Neutrophil (primary cell): ENCODE measurements around the gene CPB1.

Source experiments
- H3K27ac ChIP-seq: fragments of 200-600 bp; sonication (generic); 2 replicates; pipeline ENCODE4 v1.5.1; 2016; ENCODE audit warnings: mild to moderate bottlenecking, moderate library complexity
- H3K27me3 ChIP-seq: fragments of 200-600 bp; sonication (generic); 2 replicates; pipeline ENCODE4 v1.6.0; 2016; ENCODE audit warnings: mild to moderate bottlenecking
- H3K36me3 ChIP-seq: fragments of 200-600 bp; sonication (generic); 2 replicates; pipeline ENCODE4 v1.5.1; 2017
- H3K4me1 ChIP-seq, 2 experiments: fragments of 200-600 bp in 1 of 2; sonication (generic) in 1 of 2; 1 replicate in 1 of 2; 2 replicates in 1 of 2; pipeline versions ENCODE4 v1.5.1 to v1.6.1; 2013 to 2016; ENCODE audit warnings: low read depth in 1 of 2, low read length in 1 of 2, mild to moderate bottlenecking in 1 of 2, moderate library complexity in 1 of 2; ENCODE audit not compliant: control insufficient read depth in 1 of 2, insufficient read depth in 1 of 2
- H3K4me3 ChIP-seq, 2 experiments: fragments of 200-600 bp in 1 of 2; sonication (generic) in 1 of 2; 1 replicate in 1 of 2; 2 replicates in 1 of 2; pipeline ENCODE4 v1.5.1; 2013 to 2016; ENCODE audit warnings: low read depth in 1 of 2, low read length in 1 of 2, mild to moderate bottlenecking in 1 of 2, moderate library complexity in 1 of 2
- H3K9me3 ChIP-seq: fragments of 200-600 bp; sonication (generic); 2 replicates; pipeline ENCODE4 v1.5.1; 2016
- TF ChIP-seq, protein P1 (sequence below): fragments of 200-600 bp; sonication (generic); IDR thresholded peaks from 2 replicates; pipeline ENCODE4 v1.5.1; 2016; ENCODE audit warnings: antibody characterized with exemption

The CPB1 gene

GRCh38 chr3:148790851-148791735 lies 36.5 kb upstream of the CPB1 start:
- H3K27me3 ChIP-seq, result no peaks in the 10 kb centered on the region
- H3K36me3 ChIP-seq, result no peaks in the 10 kb centered on the region
- no peaks in the 10 kb centered on the region for H3K4me1 ChIP-seq
- no peaks in the 10 kb centered on the region for H3K9me3 ChIP-seq
- TF ChIP-seq, protein P1, sequence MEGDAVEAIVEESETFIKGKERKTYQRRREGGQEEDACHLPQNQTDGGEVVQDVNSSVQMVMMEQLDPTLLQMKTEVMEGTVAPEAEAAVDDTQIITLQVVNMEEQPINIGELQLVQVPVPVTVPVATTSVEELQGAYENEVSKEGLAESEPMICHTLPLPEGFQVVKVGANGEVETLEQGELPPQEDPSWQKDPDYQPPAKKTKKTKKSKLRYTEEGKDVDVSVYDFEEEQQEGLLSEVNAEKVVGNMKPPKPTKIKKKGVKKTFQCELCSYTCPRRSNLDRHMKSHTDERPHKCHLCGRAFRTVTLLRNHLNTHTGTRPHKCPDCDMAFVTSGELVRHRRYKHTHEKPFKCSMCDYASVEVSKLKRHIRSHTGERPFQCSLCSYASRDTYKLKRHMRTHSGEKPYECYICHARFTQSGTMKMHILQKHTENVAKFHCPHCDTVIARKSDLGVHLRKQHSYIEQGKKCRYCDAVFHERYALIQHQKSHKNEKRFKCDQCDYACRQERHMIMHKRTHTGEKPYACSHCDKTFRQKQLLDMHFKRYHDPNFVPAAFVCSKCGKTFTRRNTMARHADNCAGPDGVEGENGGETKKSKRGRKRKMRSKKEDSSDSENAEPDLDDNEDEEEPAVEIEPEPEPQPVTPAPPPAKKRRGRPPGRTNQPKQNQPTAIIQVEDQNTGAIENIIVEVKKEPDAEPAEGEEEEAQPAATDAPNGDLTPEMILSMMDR, result no peak
- H3K4me3 ChIP-seq, result no peak overlapping the region
- H3K27ac ChIP-seq, result no peak overlapping the region

DNA sequence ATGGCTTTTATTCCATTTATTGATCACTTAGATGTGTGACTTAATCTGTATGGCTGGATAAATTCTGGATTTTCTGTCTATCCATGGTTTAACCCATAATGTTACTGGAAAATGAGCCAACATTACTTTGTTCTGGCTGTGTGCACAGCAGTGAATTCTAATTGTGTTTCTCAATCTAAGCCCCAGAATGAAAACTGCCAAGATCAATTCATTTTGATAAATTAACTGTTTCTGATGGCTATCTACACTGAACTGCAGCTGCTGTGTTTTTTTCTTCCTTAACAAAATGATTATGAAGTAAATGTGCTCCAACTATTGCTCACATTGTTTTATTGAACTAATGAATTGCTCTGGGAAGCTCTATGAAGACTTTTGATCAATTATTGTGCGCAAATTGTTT lies 35.7 kb upstream of the CPB1 start:
- H3K27me3 ChIP-seq, result no peaks in the 10 kb centered on the region
- no peaks in the 10 kb centered on the region for H3K4me1 ChIP-seq
- no peaks in the 10 kb centered on the region for H3K36me3 ChIP-seq
- TF ChIP-seq, protein P1, result no peak
- no peaks in the 10 kb centered on the region for H3K9me3 ChIP-seq
- no peak overlapping the region for H3K27ac ChIP-seq
- no peak overlapping the region for H3K4me3 ChIP-seq

GRCh38 chr3:148792516-148792915 lies 35.1 kb upstream of the CPB1 start:
- Histone ChIP-seq H3K4me1 (no peaks in the 10 kb centered on the region), H3K4me3 (no peak overlapping the region), H3K27ac (no peak overlapping the region), H3K36me3 (no peaks in the 10 kb centered on the region), H3K27me3 (no peaks in the 10 kb centered on the region), H3K9me3 (no peaks in the 10 kb centered on the region)
- TF ChIP-seq, protein P1, result no peak

DNA sequence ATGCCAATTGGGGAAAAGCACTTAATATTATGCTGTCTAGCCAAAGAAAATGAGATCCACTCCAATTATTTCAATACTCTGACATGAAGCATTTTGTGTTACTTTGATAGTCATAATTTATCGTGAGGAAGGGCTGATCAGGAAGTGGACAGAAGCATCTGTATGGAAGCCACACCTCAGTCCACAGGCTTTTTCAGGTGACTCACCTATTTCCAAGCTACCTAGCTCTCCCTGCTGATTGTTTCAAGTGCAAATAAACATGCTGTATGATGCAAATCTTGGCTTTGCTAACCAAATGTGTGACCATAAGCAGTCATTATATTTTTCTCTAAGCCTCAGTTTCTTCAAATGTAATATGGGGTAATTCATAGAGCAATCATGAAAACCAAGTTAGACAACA lies 30.8 kb upstream of the CPB1 start:
- TF ChIP-seq, protein P1, result no peak
- Histone ChIP-seq H3K27ac (no peak overlapping the region), H3K4me1 (no peaks in the 10 kb centered on the region), H3K4me3 (no peak overlapping the region), H3K36me3 (no peaks in the 10 kb centered on the region), H3K9me3 (no peaks in the 10 kb centered on the region), H3K27me3 (no peaks in the 10 kb centered on the region)

DNA sequence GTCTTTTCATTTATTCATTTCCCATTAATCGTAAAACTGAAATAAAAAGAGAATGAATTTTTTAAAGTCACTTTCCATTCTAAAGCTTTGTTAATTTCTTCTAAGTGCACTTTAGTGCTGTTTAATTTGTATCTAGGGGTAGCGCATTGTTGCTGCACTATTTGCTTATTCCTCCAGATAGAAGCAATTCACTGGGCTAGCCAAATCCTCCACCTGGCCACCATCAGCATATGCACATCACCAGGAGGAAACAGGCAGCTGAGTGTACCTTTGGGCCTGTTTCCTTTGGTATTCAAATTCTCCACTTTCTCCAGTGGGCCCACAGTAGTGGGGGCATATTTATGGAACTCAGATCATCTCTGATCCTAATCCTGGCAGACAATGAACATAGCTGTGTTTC lies 29.8 kb upstream of the CPB1 start:
- H3K4me1 ChIP-seq, result no peaks in the 10 kb centered on the region
- H3K27me3 ChIP-seq, result no peaks in the 10 kb centered on the region
- no peaks in the 10 kb centered on the region for H3K36me3 ChIP-seq
- H3K9me3 ChIP-seq, result no peaks in the 10 kb centered on the region
- TF ChIP-seq, protein P1, result no peak
- no peak overlapping the region for H3K4me3 ChIP-seq
- no peak overlapping the region for H3K27ac ChIP-seq
